ENCODE data around the gene CX3CL1. TPM values are rescaled to one million over a fixed set of nuclear protein-coding genes. Genes with fewer than 3 reads are reported as not detected.

The CX3CL1 gene
- total and polyA plus RNA-seq, 2 of the 13 experiments (the other 11 are each of a cell fraction or from before 2014, with no cell fraction given): 57.3 to 60.8 TPM

DNA sequence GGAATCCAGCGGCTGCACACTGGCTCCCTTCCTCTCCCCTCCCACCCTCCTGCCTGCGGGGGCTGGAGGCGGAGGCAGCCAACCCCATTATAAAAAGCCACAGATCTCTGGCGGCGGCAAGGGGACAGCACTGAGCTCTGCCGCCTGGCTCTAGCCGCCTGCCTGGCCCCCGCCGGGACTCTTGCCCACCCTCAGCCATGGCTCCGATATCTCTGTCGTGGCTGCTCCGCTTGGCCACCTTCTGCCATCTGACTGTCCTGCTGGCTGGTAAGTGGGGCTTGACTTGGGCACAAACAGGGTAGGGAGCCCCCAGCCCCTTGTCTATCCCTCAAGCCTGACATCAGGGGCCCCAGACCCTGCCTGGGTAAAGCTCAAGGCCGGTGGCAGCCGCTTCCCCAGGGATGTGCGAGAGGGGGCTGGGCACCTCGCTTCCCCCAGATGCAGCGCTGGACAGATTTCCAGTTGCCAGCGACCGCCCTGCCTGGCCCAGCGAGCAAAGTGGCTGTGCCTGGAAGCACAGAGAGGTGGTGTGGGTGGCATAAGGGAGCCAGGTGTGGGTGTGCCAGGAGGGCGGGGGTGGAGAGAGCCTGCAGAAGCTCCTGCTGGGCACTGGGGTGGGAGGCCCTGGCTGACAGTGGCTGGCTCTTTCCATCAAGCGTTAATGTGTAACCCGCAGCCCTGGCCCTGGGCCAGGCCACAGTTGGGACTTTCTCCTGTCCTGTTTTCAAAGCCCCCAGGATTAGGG lies at the start of gene CX3CL1 (continued):
- TF ChIP-seq ZKSCAN8 (CRISPR knock-in tag; IDR thresholded peaks at IDR 0.05; ENCODE audit: borderline replicate concordance) (peak; percentile 83; the same call in 1 of the 2 replicates), MBD4 (IDR thresholded peaks at IDR 0.05; ENCODE audit: borderline replicate concordance, low read length) (no peak), ZNF33A (CRISPR knock-in tag; IDR thresholded peaks at IDR 0.05; ENCODE audit: borderline replicate concordance) (peak; percentile 61), ZNF335 (CRISPR knock-in tag; IDR thresholded peaks at IDR 0.05) (no peak; the same call in none of the 2 replicates), ARID2 (CRISPR knock-in tag; IDR thresholded peaks at IDR 0.05; ENCODE audit: borderline replicate concordance) (no peak), GTF2F1 (IDR thresholded peaks at IDR 0.05; ENCODE audit: low read length) (no peak), HMG20A (CRISPR knock-in tag; IDR thresholded peaks at IDR 0.05; ENCODE audit: borderline replicate concordance) (peak; percentile 93), PCBP1 (IDR thresholded peaks at IDR 0.05; ENCODE audit: borderline replicate concordance, low read depth, low read length) (peak; percentile 91), JARID2 (CRISPR knock-in tag; IDR thresholded peaks at IDR 0.05; ENCODE audit: insufficient replicate concordance) (no peak), CEBPB (IDR thresholded peaks at IDR 0.05; ENCODE audit: borderline replicate concordance, low read depth, low read length) (no peak), MAZ (IDR thresholded peaks at IDR 0.05; ENCODE audit: borderline replicate concordance, low read depth, low read length) (peak; percentile 99), MAZ (CRISPR knock-in tag; IDR thresholded peaks at IDR 0.05; ENCODE audit: low read depth) (peak; percentile 91)
- TF ChIP-seq, protein P1, sequence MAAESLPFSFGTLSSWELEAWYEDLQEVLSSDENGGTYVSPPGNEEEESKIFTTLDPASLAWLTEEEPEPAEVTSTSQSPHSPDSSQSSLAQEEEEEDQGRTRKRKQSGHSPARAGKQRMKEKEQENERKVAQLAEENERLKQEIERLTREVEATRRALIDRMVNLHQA (CRISPR knock-in tag; IDR thresholded peaks at IDR 0.05): no peak
- TF ChIP-seq, protein P2, sequence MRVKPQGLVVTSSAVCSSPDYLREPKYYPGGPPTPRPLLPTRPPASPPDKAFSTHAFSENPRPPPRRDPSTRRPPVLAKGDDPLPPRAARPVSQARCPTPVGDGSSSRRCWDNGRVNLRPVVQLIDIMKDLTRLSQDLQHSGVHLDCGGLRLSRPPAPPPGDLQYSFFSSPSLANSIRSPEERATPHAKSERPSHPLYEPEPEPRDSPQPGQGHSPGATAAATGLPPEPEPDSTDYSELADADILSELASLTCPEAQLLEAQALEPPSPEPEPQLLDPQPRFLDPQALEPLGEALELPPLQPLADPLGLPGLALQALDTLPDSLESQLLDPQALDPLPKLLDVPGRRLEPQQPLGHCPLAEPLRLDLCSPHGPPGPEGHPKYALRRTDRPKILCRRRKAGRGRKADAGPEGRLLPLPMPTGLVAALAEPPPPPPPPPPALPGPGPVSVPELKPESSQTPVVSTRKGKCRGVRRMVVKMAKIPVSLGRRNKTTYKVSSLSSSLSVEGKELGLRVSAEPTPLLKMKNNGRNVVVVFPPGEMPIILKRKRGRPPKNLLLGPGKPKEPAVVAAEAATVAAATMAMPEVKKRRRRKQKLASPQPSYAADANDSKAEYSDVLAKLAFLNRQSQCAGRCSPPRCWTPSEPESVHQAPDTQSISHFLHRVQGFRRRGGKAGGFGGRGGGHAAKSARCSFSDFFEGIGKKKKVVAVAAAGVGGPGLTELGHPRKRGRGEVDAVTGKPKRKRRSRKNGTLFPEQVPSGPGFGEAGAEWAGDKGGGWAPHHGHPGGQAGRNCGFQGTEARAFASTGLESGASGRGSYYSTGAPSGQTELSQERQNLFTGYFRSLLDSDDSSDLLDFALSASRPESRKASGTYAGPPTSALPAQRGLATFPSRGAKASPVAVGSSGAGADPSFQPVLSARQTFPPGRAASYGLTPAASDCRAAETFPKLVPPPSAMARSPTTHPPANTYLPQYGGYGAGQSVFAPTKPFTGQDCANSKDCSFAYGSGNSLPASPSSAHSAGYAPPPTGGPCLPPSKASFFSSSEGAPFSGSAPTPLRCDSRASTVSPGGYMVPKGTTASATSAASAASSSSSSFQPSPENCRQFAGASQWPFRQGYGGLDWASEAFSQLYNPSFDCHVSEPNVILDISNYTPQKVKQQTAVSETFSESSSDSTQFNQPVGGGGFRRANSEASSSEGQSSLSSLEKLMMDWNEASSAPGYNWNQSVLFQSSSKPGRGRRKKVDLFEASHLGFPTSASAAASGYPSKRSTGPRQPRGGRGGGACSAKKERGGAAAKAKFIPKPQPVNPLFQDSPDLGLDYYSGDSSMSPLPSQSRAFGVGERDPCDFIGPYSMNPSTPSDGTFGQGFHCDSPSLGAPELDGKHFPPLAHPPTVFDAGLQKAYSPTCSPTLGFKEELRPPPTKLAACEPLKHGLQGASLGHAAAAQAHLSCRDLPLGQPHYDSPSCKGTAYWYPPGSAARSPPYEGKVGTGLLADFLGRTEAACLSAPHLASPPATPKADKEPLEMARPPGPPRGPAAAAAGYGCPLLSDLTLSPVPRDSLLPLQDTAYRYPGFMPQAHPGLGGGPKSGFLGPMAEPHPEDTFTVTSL (CRISPR knock-in tag; IDR thresholded peaks at IDR 0.05; ENCODE audit: borderline replicate concordance): no peak; the same call in 1 of the 2 replicates
- TF ChIP-seq, protein P3, sequence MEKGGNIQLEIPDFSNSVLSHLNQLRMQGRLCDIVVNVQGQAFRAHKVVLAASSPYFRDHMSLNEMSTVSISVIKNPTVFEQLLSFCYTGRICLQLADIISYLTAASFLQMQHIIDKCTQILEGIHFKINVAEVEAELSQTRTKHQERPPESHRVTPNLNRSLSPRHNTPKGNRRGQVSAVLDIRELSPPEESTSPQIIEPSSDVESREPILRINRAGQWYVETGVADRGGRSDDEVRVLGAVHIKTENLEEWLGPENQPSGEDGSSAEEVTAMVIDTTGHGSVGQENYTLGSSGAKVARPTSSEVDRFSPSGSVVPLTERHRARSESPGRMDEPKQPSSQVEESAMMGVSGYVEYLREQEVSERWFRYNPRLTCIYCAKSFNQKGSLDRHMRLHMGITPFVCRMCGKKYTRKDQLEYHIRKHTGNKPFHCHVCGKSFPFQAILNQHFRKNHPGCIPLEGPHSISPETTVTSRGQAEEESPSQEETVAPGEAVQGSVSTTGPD (CRISPR knock-in tag; IDR thresholded peaks at IDR 0.05): no peak
- TF ChIP-seq, protein P4, sequence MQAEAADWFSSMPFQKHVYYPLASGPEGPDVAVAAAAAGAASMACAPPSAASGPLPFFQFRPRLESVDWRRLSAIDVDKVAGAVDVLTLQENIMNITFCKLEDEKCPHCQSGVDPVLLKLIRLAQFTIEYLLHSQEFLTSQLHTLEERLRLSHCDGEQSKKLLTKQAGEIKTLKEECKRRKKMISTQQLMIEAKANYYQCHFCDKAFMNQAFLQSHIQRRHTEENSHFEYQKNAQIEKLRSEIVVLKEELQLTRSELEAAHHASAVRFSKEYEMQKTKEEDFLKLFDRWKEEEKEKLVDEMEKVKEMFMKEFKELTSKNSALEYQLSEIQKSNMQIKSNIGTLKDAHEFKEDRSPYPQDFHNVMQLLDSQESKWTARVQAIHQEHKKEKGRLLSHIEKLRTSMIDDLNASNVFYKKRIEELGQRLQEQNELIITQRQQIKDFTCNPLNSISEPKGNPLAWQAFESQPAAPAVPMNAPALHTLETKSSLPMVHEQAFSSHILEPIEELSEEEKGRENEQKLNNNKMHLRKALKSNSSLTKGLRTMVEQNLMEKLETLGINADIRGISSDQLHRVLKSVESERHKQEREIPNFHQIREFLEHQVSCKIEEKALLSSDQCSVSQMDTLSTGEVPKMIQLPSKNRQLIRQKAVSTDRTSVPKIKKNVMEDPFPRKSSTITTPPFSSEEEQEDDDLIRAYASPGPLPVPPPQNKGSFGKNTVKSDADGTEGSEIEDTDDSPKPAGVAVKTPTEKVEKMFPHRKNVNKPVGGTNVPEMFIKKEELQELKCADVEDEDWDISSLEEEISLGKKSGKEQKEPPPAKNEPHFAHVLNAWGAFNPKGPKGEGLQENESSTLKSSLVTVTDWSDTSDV (CRISPR knock-in tag; IDR thresholded peaks at IDR 0.05): peak; percentile 49; the same call in 1 of the 2 replicates
- TF ChIP-seq, protein P5, sequence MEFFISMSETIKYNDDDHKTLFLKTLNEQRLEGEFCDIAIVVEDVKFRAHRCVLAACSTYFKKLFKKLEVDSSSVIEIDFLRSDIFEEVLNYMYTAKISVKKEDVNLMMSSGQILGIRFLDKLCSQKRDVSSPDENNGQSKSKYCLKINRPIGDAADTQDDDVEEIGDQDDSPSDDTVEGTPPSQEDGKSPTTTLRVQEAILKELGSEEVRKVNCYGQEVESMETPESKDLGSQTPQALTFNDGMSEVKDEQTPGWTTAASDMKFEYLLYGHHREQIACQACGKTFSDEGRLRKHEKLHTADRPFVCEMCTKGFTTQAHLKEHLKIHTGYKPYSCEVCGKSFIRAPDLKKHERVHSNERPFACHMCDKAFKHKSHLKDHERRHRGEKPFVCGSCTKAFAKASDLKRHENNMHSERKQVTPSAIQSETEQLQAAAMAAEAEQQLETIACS (CRISPR knock-in tag; IDR thresholded peaks at IDR 0.05): no peak

All from HepG2 (cell line).